Gastrocnemius medialis (tissue), 4 donors: ENCODE results near the gene ABHD12B. TPM values are rescaled to one million over a fixed set of nuclear protein-coding genes. Genes with fewer than 3 reads are reported as not detected.
"Not testable (repeated sequence)": the region's sequence is repeated elsewhere in the genome, so short reads cannot be mapped to it uniquely, and the experiment has no call there.

ENCODE experiments used
- ATAC-seq, 2 donors: fragments of 150-250 bp; one replicate each; pipeline ENCODE4 v1.9.1; 2016
- DNase-seq, 2 donors: peaks; one replicate each; pipeline ENCODE4 v3.0.0-alpha.2; 2019
- H3K27ac ChIP-seq, 4 donors: fragments of 200-600 bp; sonication (generic); 1 replicate in 1 of 4; 2 replicates in 3 of 4; pipeline ENCODE4 v1.5.1; 2016 to 2018; ENCODE audit warnings: mild to moderate bottlenecking in 2 of 4, moderate library complexity in 1 of 4
- H3K27me3 ChIP-seq, 3 donors: fragments of 200-600 bp; sonication (generic) in 2 of 3; 1 replicate in 1 of 3; 2 replicates in 2 of 3; pipeline versions ENCODE4 v1.5.1 to v1.6.0; 2016 to 2019; ENCODE audit warnings: mild to moderate bottlenecking in 1 of 3, moderate library complexity in 1 of 3
- H3K36me3 ChIP-seq, 2 donors: fragments of 200-600 bp; sonication (generic) in 1 of 2; one replicate each; pipeline ENCODE4 v1.5.1; 2017 to 2018
- H3K4me1 ChIP-seq, 2 donors: fragments of 200-600 bp; sonication (generic) in 1 of 2; one replicate each; pipeline ENCODE4 v1.5.1; 2016 to 2017; ENCODE audit warnings: mild to moderate bottlenecking in 2 of 2
- H3K4me3 ChIP-seq, 4 donors: fragments of 200-600 bp; sonication (generic) in 3 of 4; 1 replicate in 1 of 4; 2 replicates in 3 of 4; pipeline ENCODE4 v1.5.1; 2016 to 2019; ENCODE audit warnings: mild to moderate bottlenecking in 2 of 4
- H3K9me3 ChIP-seq, 3 donors: fragments of 200-600 bp; sonication (generic) in 2 of 3; 1 replicate in 1 of 3; 2 replicates in 2 of 3; pipeline ENCODE4 v1.5.1; 2016 to 2019
- POLR2A ChIP-seq, 2 donors: fragments of 450-650 bp; IDR thresholded peaks; one replicate each; pipeline ENCODE4 v1.6.1; 2017; ENCODE audit warnings: antibody characterized with exemption in 2 of 2, mild to moderate bottlenecking in 2 of 2, moderate library complexity in 2 of 2
- in situ Hi-C, 4 donors: fragments of 200-750 bp; cut with MboI; loops; one replicate each; pipeline versions ENCODE4 v1.15.0 to v1.8.0; 2017; ENCODE audit warnings: low sequenced_read_pairs in 4 of 4
- intact Hi-C: fragments of 100-400 bp; cut with DNase I; formaldehyde crosslinking; loops from one replicate; pipeline ENCODE4 v1.15.1; 2023; ENCODE audit warnings: low total_unique reads
- total RNA-seq, 4 donors: library from RNA; depleted of rRNA; stranded (reverse); fragments of >200 nt; gene quantifications; one replicate each; pipeline versions ENCODE4 v1.1.0 to v1.2.3, GENCODE V29; 2016
- TF ChIP-seq, protein P1 (sequence below), 5 experiments: fragments of 450-650 bp in 3 of 5; fragments of 200-600 bp in 2 of 5; sonication (generic) in 2 of 5; IDR thresholded peaks in 4 of 5; conservative IDR thresholded peaks in 1 of 5; 1 replicate in 4 of 5; 2 replicates in 1 of 5; pipeline ENCODE4 v1.5.1; 2016 to 2019; ENCODE audit warnings: antibody characterized with exemption in 5 of 5, mild to moderate bottlenecking in 3 of 5, moderate library complexity in 3 of 5

The ABHD12B gene
- total RNA-seq, 4 donors from 2014 or later: not detected

DNA sequence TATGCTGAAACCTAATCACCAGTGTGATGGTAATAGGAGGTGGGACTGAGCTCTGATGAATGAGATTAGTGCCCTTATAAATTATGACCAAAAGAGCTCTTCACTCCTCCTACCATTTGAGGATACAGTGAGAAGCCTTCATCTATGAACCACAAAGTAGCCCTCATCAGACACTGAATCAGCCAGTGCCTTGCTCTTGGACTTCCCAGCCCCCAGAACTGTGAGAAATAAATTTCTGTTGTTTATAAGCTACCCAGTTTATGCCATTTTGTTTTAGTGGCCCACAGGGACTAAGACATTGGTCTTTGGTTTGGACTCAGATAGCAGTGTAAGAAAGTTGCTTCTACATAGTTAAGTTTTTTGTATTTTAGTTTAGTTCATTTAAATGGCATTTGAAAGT lies 32.9 kb downstream of the ABHD12B start:
- Histone ChIP-seq H3K27ac (no peak overlapping the region), H3K4me3 (no peak overlapping the region), H3K4me1 (no peaks in the 10 kb centered on the region), H3K27me3 (no peaks in the 10 kb centered on the region), H3K36me3 (peaks cover 0 to 15% of the 10 kb centered on the region in 2 donors), H3K9me3 (no peaks in the 10 kb centered on the region)
- in situ Hi-C loops (no loop called here), intact Hi-C loops (no loop called here)
- no peak for DNase-seq
- ATAC-seq: no peak
- TF ChIP-seq, protein P1, sequence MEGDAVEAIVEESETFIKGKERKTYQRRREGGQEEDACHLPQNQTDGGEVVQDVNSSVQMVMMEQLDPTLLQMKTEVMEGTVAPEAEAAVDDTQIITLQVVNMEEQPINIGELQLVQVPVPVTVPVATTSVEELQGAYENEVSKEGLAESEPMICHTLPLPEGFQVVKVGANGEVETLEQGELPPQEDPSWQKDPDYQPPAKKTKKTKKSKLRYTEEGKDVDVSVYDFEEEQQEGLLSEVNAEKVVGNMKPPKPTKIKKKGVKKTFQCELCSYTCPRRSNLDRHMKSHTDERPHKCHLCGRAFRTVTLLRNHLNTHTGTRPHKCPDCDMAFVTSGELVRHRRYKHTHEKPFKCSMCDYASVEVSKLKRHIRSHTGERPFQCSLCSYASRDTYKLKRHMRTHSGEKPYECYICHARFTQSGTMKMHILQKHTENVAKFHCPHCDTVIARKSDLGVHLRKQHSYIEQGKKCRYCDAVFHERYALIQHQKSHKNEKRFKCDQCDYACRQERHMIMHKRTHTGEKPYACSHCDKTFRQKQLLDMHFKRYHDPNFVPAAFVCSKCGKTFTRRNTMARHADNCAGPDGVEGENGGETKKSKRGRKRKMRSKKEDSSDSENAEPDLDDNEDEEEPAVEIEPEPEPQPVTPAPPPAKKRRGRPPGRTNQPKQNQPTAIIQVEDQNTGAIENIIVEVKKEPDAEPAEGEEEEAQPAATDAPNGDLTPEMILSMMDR (IDR thresholded peaks at IDR 0.05 in 4 of 5, conservative IDR thresholded peaks at IDR 0.05 in 1 of 5): no peak
- TF ChIP-seq POLR2A (IDR thresholded peaks at IDR 0.05): no peak

DNA sequence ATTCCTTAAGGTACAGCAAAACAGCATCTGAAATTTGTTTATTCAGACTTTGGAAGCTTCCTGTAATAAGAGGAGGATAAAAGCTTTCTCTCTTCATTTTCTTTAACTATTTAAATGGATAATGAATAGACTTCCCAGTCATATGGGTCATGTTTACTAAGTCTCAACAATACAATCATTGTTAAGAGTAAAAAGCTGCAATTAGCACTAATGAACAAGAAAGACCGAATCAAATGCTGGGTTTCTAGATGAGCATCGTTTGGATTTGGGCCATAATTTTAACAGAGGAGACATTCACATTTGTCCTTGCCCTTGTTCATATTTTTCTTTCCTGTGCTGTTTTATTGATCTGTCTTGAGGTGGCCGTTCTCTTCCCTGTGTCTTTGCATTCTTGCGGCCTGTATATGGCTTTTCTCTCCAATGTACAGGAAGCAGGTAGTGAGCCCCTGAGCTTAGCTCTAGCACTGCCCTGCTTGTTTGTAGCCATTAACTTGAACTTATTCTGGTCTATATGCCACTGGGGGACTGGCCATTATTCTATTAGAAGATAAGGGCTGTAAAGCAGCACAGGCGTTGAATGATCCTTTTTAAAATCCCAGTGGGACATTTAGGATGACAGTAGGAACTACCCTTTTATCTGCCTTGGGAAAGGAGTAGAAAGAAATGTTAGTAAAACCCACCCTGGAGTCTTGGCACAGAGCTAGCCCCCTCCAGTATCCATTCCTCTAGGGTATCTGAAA lies 34.6 kb downstream of the ABHD12B start:
- no peaks in the 10 kb centered on the region for H3K27me3 ChIP-seq
- H3K4me1 ChIP-seq: no peaks in the 10 kb centered on the region
- in situ Hi-C loops: no loop called here
- no peak overlapping the region for H3K4me3 ChIP-seq
- intact Hi-C loops: no loop called here
- DNase-seq (no peak), ATAC-seq (no peak)
- H3K36me3 ChIP-seq: peaks cover 0 to 19% of the 10 kb centered on the region in 2 donors
- H3K9me3 ChIP-seq: no peaks in the 10 kb centered on the region
- TF ChIP-seq, protein P1 (IDR thresholded peaks at IDR 0.05 in 4 of 5, conservative IDR thresholded peaks at IDR 0.05 in 1 of 5): no peak
- TF ChIP-seq POLR2A (IDR thresholded peaks at IDR 0.05): no peak
- no peak overlapping the region for H3K27ac ChIP-seq

DNA sequence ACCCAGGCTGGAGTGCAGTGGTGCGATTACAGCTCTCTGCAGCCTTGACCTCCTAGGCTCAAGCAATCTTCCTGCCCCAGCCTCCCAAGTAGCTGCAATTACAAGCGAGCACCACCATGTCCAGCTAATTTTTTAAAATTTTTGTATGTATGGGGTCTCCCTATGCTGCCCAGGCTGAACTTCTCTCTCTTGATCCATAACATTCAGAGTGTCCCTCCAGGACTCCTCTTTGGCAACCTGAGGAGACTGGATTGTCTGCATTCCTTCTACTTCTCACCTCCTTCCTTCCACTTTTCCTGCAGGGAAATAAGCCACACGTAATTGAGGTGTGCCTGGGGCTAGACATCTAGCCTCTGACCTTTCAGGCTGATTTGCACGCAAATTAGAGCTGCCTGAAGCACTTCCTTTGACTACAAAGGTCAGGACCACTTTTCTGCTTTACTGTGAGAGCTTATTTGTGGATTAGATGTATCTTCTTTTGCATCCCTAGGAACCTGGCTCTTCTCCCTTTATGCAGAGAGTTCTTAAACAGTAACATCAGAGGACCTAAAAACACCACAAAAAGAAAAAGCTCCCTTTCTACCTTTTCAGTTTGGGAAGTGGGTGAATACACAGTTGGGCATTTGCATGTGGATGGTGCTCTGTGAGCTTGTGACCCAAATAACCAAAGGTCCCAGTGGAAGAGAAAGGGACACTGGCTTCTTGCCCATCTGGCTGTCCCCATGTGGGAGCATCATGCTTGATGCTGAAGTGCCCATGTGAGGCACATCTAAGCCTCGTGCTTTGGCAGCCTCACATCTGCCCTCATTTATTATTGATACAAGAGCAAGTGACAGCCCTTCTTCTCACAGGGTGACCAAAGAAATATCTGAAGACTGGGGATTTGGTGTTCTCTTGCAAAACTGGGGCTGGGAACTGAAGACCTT lies 38.9 kb downstream of the ABHD12B start:
- Histone ChIP-seq H3K4me3 (no peak overlapping the region), H3K4me1 (no peaks in the 10 kb centered on the region), H3K36me3 (peaks cover 0 to 24% of the 10 kb centered on the region in 2 donors), H3K27me3 (no peaks in the 10 kb centered on the region), H3K9me3 (no peaks in the 10 kb centered on the region), H3K27ac (no peak overlapping the region)
- in situ Hi-C loops (no loop called here), intact Hi-C loops (no loop called here)
- no peak for DNase-seq
- TF ChIP-seq, protein P1 (IDR thresholded peaks at IDR 0.05 in 4 of 5, conservative IDR thresholded peaks at IDR 0.05 in 1 of 5): no peak
- TF ChIP-seq POLR2A (IDR thresholded peaks at IDR 0.05): no peak
- no peak for ATAC-seq

DNA sequence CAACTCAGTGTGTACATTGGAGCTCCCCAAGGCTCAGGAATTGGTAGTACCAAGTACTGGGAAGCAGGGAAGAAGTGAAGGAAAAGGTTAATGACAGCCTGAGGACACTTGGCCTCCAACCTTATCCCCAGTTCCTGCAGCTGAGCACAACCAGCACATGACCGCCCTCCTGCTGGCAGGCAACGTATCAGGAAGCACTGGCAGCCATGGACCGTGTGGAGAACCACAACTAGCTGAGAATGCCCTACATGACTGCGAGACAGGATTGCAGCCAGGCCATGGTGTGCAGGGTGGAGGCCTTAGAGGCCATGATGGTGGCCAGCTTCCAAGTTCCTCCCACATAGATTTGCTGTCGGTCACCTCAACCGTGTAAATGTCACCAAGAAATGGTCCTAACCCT lies 45.6 kb downstream of the ABHD12B start:
- no peaks in the 10 kb centered on the region for H3K9me3 ChIP-seq
- in situ Hi-C loops (no loop called here), intact Hi-C loops (no loop called here)
- H3K27me3 ChIP-seq: no peaks in the 10 kb centered on the region
- H3K4me1 ChIP-seq: no peaks in the 10 kb centered on the region
- no peak for DNase-seq
- ATAC-seq: no peak
- TF ChIP-seq POLR2A (IDR thresholded peaks at IDR 0.05): no peak
- H3K27ac ChIP-seq: no peak overlapping the region
- H3K36me3 ChIP-seq: peaks cover 0 to 8% of the 10 kb centered on the region in 2 donors
- H3K4me3 ChIP-seq: no peak overlapping the region

DNA sequence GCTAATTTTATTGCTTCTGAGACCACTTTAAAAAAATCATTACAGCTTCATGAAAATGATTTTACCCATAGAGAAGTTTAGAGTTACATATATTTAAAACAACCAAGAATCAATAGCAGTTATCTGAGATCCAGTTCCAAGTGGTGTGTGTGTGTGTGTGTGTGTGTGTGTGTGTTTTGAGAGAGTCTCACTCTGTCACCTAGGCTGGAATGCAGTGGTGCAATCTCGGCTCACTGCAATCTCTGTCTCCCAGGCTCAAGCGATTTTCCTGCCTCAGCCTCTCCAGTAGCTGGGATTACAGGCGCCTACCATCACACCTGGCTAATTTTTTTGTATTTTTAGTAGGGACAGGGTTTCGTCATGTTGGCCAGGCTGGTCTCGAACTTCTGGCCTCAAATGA lies 47.7 kb downstream of the ABHD12B start:
- ATAC-seq, H3K4me3 ChIP-seq: not testable (repeated sequence)

More for the DNA sequence above, 47.7 kb downstream of the ABHD12B start:
- H3K4me1 ChIP-seq, DNase-seq, intact Hi-C loops, in situ Hi-C loops, H3K36me3 ChIP-seq, H3K27ac ChIP-seq, H3K9me3 ChIP-seq, H3K27me3 ChIP-seq: not testable (repeated sequence)
